PC-9 (cell line): ENCODE measurements around the gene CCDC69. TPM values are rescaled to one million over a fixed set of nuclear protein-coding genes. Genes with fewer than 3 reads are reported as not detected.
"Not testable (repeated sequence)": the region's sequence is repeated elsewhere in the genome, so short reads cannot be mapped to it uniquely, and the experiment has no call there.

Source experiments
- BruUV-seq: library from RNA; stranded (reverse); fragments of 400-500 nt; replicated peaks from 2 replicates; lab custom pipeline; 2021; lab: Mats Ljungman, UMichigan
- CTCF ChIA-PET: fragments of 300-600 bp; sonication (Branson Sonifier 250); formaldehyde crosslinking; loops from one replicate; lab custom pipeline; 2022; ENCODE audit warnings: antibody characterized with exemption; lab: Charles Lee
- POLR2A ChIA-PET: fragments of 300-600 bp; sonication (Branson Sonifier 250); formaldehyde crosslinking; loops from one replicate; lab custom pipeline; 2022; ENCODE audit warnings: antibody characterized with exemption; ENCODE audit not compliant: unreplicated experiment; lab: Charles Lee
- DNase-seq, 2 experiments: peaks; one replicate each; pipeline versions ENCODE4 v3.0.0 to v3.0.0-alpha.2; 2015 to 2022; ENCODE audit warnings: mixed read lengths in 1 of 2
- H2AFZ ChIP-seq: fragments of 200-600 bp; sonication (generic); 2 replicates; pipeline ENCODE4 v1.8.1; 2017; ENCODE audit warnings: antibody characterized with exemption
- H3F3A ChIP-seq: fragments of 200-600 bp; sonication (generic); 2 replicates; pipeline ENCODE4 v1.8.1; 2017; ENCODE audit warnings: antibody characterized with exemption, mild to moderate bottlenecking, low read depth; ENCODE audit not compliant: insufficient read depth
- H3K27ac ChIP-seq: fragments of 200-600 bp; sonication (generic); 2 replicates; pipeline ENCODE4 v1.6.1; 2016; ENCODE audit warnings: mixed run types
- H3K27me3 ChIP-seq: fragments of 200-600 bp; sonication (generic); 2 replicates; pipeline ENCODE4 v1.6.1; 2016; ENCODE audit warnings: low read depth, mixed run types; ENCODE audit not compliant: insufficient read depth
- H3K36me3 ChIP-seq: fragments of 200-600 bp; sonication (generic); 2 replicates; pipeline ENCODE4 v1.6.1; 2016; ENCODE audit warnings: low read depth, mixed run types
- H3K4me1 ChIP-seq: fragments of 200-600 bp; sonication (generic); replicated peaks from 2 replicates; pipeline ENCODE4 v1.6.1; 2016; ENCODE audit warnings: mixed run types; ENCODE audit not compliant: insufficient read depth
- H3K4me2 ChIP-seq: fragments of 200-600 bp; sonication (generic); 2 replicates; pipeline ENCODE4 v1.6.1; 2017; ENCODE audit warnings: mixed run types
- H3K4me3 ChIP-seq: fragments of 200-600 bp; sonication (generic); 2 replicates; pipeline ENCODE4 v1.6.1; 2016; ENCODE audit warnings: mixed run types
- H3K79me2 ChIP-seq: fragments of 200-600 bp; sonication (generic); 2 replicates; pipeline ENCODE4 v1.6.1; 2017; ENCODE audit warnings: low read depth, mixed run types
- H3K9me2 ChIP-seq: fragments of 200-600 bp; sonication (generic); 2 replicates; pipeline ENCODE4 v1.8.1; 2017; ENCODE audit warnings: mild to moderate bottlenecking; ENCODE audit not compliant: insufficient read depth
- H3K9me3 ChIP-seq: fragments of 200-600 bp; sonication (generic); 2 replicates; pipeline ENCODE4 v1.8.1; 2016; ENCODE audit warnings: low read depth; ENCODE audit not compliant: insufficient read depth
- H4K20me1 ChIP-seq: fragments of 200-600 bp; sonication (generic); 2 replicates; pipeline ENCODE4 v1.8.1; 2017; ENCODE audit not compliant: insufficient read depth
- EZH2 ChIP-seq: fragments of 200-600 bp; sonication (generic); IDR thresholded peaks from 2 replicates; pipeline ENCODE4 v1.8.0; 2017; ENCODE audit warnings: antibody characterized with exemption, low read depth
- intact Hi-C: fragments of 100-400 bp; cut with micrococcal nuclease; formaldehyde crosslinking; loops from one replicate; pipeline ENCODE4 v1.10.0; 2022; ENCODE audit not compliant: unreplicated experiment
- total RNA-seq: library from RNA; stranded (reverse); gene quantifications from 2 replicates; pipeline ENCODE4 v1.2.3, GENCODE V29; 2021
- TF ChIP-seq, protein P1 (sequence below): fragments of 200-600 bp; sonication (generic); conservative IDR thresholded peaks from 2 replicates; pipeline ENCODE4 v1.6.1; 2017; ENCODE audit warnings: mixed run types, antibody characterized with exemption, mild to moderate bottlenecking, moderate library complexity

CCDC69 gene
- total RNA-seq, 1 experiment from 2014 or later = 0.50 TPM

DNA sequence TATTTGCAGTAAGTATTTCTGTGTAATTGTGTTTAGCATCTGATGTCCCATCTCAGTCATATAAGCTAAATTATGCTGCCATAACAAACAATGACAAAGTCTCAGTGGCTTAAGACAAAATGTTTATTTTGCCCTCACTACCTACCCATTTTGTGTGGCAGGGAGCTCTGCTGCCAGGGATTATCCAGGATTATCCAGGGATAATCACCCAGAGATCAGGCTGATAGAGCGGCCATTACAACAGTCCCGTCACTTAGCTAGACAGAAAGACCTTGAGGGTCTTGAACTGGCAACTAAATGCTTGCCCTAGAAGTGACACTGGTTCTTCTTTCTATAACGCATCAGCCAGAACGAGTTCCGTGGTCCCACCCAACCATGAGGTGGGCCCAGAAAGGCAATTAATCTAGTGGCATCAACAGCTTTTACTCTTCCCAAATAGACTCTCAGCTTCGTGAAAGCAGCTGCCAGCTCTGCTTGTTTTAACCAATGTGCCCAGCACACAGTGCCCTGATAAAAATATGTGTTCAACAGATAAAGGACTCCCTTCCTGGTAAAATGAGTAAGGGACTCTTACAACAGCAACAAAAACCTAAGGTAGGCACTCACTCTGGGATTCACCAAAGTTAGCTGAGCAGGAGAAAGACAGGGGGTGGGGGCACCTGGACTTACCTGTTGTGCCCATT is 22.8 kb downstream of the CCDC69 start:
- TF ChIP-seq, protein P1, sequence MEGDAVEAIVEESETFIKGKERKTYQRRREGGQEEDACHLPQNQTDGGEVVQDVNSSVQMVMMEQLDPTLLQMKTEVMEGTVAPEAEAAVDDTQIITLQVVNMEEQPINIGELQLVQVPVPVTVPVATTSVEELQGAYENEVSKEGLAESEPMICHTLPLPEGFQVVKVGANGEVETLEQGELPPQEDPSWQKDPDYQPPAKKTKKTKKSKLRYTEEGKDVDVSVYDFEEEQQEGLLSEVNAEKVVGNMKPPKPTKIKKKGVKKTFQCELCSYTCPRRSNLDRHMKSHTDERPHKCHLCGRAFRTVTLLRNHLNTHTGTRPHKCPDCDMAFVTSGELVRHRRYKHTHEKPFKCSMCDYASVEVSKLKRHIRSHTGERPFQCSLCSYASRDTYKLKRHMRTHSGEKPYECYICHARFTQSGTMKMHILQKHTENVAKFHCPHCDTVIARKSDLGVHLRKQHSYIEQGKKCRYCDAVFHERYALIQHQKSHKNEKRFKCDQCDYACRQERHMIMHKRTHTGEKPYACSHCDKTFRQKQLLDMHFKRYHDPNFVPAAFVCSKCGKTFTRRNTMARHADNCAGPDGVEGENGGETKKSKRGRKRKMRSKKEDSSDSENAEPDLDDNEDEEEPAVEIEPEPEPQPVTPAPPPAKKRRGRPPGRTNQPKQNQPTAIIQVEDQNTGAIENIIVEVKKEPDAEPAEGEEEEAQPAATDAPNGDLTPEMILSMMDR = no peak
- no peak for TF ChIP-seq EZH2
- no peaks in the 10 kb centered on the region for H3K9me2 ChIP-seq
- POLR2A ChIA-PET = no interaction called here

GRCh38 chr5:151199581-151200185 is 24.2 kb downstream of the CCDC69 start:
- intact Hi-C loops = no loop called here
- no peaks in the 10 kb centered on the region for H4K20me1 ChIP-seq
- H3K4me1 ChIP-seq = 0 out of 2 replicates have a peak, but pooled peaks cover 4% of the 10 kb centered on the region
- no peak overlapping the region for H3K4me3 ChIP-seq
- no peak for DNase-seq
- no peaks in the 10 kb centered on the region for H3K9me3 ChIP-seq
- H2AFZ ChIP-seq = no peak overlapping the region
- no peak overlapping the region for H3K4me2 ChIP-seq
- no peaks in the 10 kb centered on the region for H3F3A ChIP-seq
- no peaks in the 10 kb centered on the region for H3K9me2 ChIP-seq
- no peaks in the 10 kb centered on the region for H3K36me3 ChIP-seq
- H3K27ac ChIP-seq = no peak overlapping the region
- CTCF ChIA-PET = no interaction called here
- BruUV-seq = no TSS peak
- POLR2A ChIA-PET = interaction anchor here (0.5 kb wide), 1 partner anchor 276 kb away, joined by 3 read pairs; no protein-coding TSS in a partner anchor
- no peaks in the 10 kb centered on the region for H3K79me2 ChIP-seq
- no peak for TF ChIP-seq EZH2
- TF ChIP-seq, protein P1 = no peak
- H3K27me3 ChIP-seq = no peaks in the 10 kb centered on the region

More for the DNA sequence above, 22.8 kb downstream of the CCDC69 start:
- H3K79me2 ChIP-seq = no peaks in the 10 kb centered on the region
- H3K4me3 ChIP-seq = no peak overlapping the region
- H3K4me1 ChIP-seq = no peaks in the 10 kb centered on the region
- H3K9me3 ChIP-seq = no peaks in the 10 kb centered on the region
- H3K36me3 ChIP-seq = no peaks in the 10 kb centered on the region
- no peak overlapping the region for H3K27ac ChIP-seq
- no peak overlapping the region for H2AFZ ChIP-seq
- CTCF ChIA-PET = no interaction called here
- H3K4me2 ChIP-seq = no peak overlapping the region
- BruUV-seq = no TSS peak
- intact Hi-C loops = no loop called here
- no peaks in the 10 kb centered on the region for H4K20me1 ChIP-seq
- no peak for DNase-seq
- H3F3A ChIP-seq = no peaks in the 10 kb centered on the region
- H3K27me3 ChIP-seq = no peaks in the 10 kb centered on the region

DNA sequence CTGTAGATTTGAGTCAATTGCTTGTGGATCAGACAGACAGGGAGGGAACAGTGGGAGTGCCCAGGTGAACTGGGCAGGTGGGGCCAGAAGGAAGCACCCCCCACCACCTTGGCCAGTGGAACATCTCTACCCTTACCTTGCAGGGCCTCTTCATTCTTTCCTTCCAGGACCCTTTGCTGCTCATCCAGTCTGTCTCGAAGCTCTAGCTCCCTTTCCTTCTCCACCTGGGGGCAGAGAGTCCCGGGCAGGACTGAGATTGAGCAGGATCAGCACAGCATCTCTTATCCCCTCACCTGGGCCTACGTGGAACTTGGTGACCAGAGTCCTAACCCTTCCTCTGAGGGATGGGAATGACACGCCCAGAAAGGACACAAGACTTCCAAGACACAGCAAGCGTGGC is 25.0 kb downstream of the CCDC69 start:
- Histone ChIP-seq H3K4me1 (0 out of 2 replicates have a peak, but pooled peaks cover 4% of the 10 kb centered on the region), H3K79me2 (no peaks in the 10 kb centered on the region), H3F3A (no peaks in the 10 kb centered on the region), H3K9me2 (no peaks in the 10 kb centered on the region), H3K4me3 (no peak overlapping the region), H3K36me3 (no peaks in the 10 kb centered on the region), H3K9me3 (no peaks in the 10 kb centered on the region), H3K27ac (no peak overlapping the region), H2AFZ (no peak overlapping the region), H4K20me1 (no peaks in the 10 kb centered on the region), H3K27me3 (no peaks in the 10 kb centered on the region), H3K4me2 (no peak overlapping the region)
- POLR2A ChIA-PET = interaction anchor here (0.5 kb wide), 1 partner anchor 276 kb away, joined by 3 read pairs; no protein-coding TSS in a partner anchor
- BruUV-seq = no TSS peak
- no peak for DNase-seq
- TF ChIP-seq, protein P1 = no peak
- TF ChIP-seq EZH2 = no peak
- intact Hi-C loops = no loop called here
- CTCF ChIA-PET = no interaction called here

DNA sequence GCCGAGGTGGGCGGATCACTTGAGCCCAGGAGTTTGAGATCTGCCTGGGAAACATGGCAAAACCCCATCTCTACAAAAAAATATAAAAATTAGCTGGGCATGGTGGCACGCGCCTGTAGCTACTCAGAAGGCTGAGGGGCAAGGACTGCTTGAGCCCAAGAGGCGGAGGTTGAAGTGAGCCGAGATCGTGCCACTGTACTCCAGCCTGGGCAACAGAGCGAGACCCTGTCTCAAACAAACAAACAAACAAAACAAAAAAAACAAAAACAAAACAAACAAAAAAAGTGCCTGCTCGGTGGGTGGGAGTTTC is 26.6 kb downstream of the CCDC69 start:
- BruUV-seq = not testable (repeated sequence)

More for the DNA sequence above, 26.6 kb downstream of the CCDC69 start:
- CTCF ChIA-PET, H3F3A ChIP-seq, H3K4me1 ChIP-seq, H3K36me3 ChIP-seq, H4K20me1 ChIP-seq, H3K4me2 ChIP-seq, H3K9me2 ChIP-seq, H3K79me2 ChIP-seq, H3K4me3 ChIP-seq, H3K27ac ChIP-seq, H3K9me3 ChIP-seq, H2AFZ ChIP-seq, H3K27me3 ChIP-seq, POLR2A ChIA-PET, intact Hi-C loops, DNase-seq: not testable (repeated sequence)
